Suprapubic skin (tissue), 4 donors: ENCODE data around the gene NSG1. TPM values are rescaled to one million over a fixed set of nuclear protein-coding genes. Genes with fewer than 3 reads are reported as not detected.

Source experiments
- DNase-seq, 2 donors: peaks; one replicate each; pipeline ENCODE4 v3.0.0-alpha.2; 2019; ENCODE audit warnings: low spot score in 2 of 2
- H3K27ac ChIP-seq: fragments of 200-600 bp; sonication (generic); one replicate; pipeline ENCODE4 v1.5.1; 2019
- H3K27me3 ChIP-seq: fragments of 200-600 bp; sonication (generic); one replicate; pipeline ENCODE4 v1.5.1; 2019
- H3K36me3 ChIP-seq: fragments of 200-600 bp; sonication (generic); one replicate; pipeline ENCODE4 v1.5.1; 2019
- H3K4me1 ChIP-seq: fragments of 200-600 bp; sonication (generic); one replicate; pipeline ENCODE4 v1.5.1; 2019
- H3K4me3 ChIP-seq: fragments of 200-600 bp; sonication (generic); one replicate; pipeline ENCODE4 v1.5.1; 2019; ENCODE audit warnings: mild to moderate bottlenecking
- H3K9me3 ChIP-seq: fragments of 200-600 bp; sonication (generic); one replicate; pipeline ENCODE4 v1.5.1; 2019
- CTCF ChIP-seq, 2 donors: fragments of 200-600 bp in 1 of 2; fragments of 450-650 bp in 1 of 2; sonication (generic) in 1 of 2; IDR thresholded peaks; one replicate each; pipeline ENCODE4 v1.5.1; 2016 to 2019; ENCODE audit warnings: antibody characterized with exemption in 2 of 2, mild to moderate bottlenecking in 1 of 2, moderate library complexity in 1 of 2
- EP300 ChIP-seq: sonication (generic); formaldehyde crosslinking; IDR thresholded peaks from one replicate; pipeline ENCODE4 v1.6.1; 2017; ENCODE audit warnings: antibody characterized with exemption
- POLR2A ChIP-seq, 2 donors: fragments of 450-650 bp; IDR thresholded peaks; one replicate each; pipeline ENCODE4 v1.6.1; 2017; ENCODE audit warnings: antibody characterized with exemption in 2 of 2, mild to moderate bottlenecking in 2 of 2, moderate library complexity in 2 of 2
- POLR2AphosphoS5 ChIP-seq, 3 donors: sonication (generic); formaldehyde crosslinking; IDR thresholded peaks; one replicate each; pipeline ENCODE4 v1.6.1; 2017; ENCODE audit warnings: antibody characterized with exemption in 3 of 3
- WGBS: methylation state at CpG from one replicate; pipeline ENCODE4 v1.1.5; 2018; 5-methylcytosine and 5-hydroxymethylcytosine counted together
- total RNA-seq, 4 donors: library from RNA; depleted of rRNA; stranded (reverse); fragments of >200 nt; gene quantifications; one replicate each; pipeline ENCODE4 v1.1.0, GENCODE V29; 2016

NSG1 gene
- total RNA-seq, 4 donors from 2014 or later = 42.2 to 157 (median 114) TPM

- TF ChIP-seq EP300 = no peak
- no peak for TF ChIP-seq POLR2AphosphoS5 (IDR thresholded peaks at IDR 0.05)
- TF ChIP-seq CTCF (IDR thresholded peaks at IDR 0.05) = no peak
- no peak for TF ChIP-seq POLR2A (IDR thresholded peaks at IDR 0.05)
- no peak for DNase-seq
- peak overlapping the region; percentile 60 for H3K4me3 ChIP-seq
- no peaks in the 10 kb centered on the region for H3K36me3 ChIP-seq
- no peaks in the 10 kb centered on the region for H3K9me3 ChIP-seq
- H3K27me3 ChIP-seq = peaks cover 73% of the 10 kb centered on the region
- WGBS = 25% methylated on average over 8 of the region's 8 CpGs
- H3K27ac ChIP-seq = no peak overlapping the region
- peaks cover 60% of the 10 kb centered on the region for H3K4me1 ChIP-seq
These were observed 1.4 kb downstream of the NSG1 start for GRCh38 chr4:4388311-4388790.

GRCh38 chr4:4388836-4389575, 2.1 kb downstream of the NSG1 start:
- TF ChIP-seq POLR2AphosphoS5 (IDR thresholded peaks at IDR 0.05) (no peak), CTCF (IDR thresholded peaks at IDR 0.05) (no peak), POLR2A (IDR thresholded peaks at IDR 0.05) (no peak), EP300 (no peak)
- Histone ChIP-seq H3K27me3 (peaks cover 79% of the 10 kb centered on the region), H3K4me1 (peaks cover 67% of the 10 kb centered on the region), H3K27ac (no peak overlapping the region), H3K36me3 (no peaks in the 10 kb centered on the region), H3K9me3 (no peaks in the 10 kb centered on the region), H3K4me3 (peak overlapping the region; percentile 60)
- 81% methylated on average over 9 of the region's 18 CpGs for WGBS
- DNase-seq = no peak

GRCh38 chr4:4390046-4390445, 3.1 kb downstream of the NSG1 start:
- H3K36me3 ChIP-seq = no peaks in the 10 kb centered on the region
- DNase-seq = no peak
- TF ChIP-seq POLR2AphosphoS5 (IDR thresholded peaks at IDR 0.05) = no peak
- no peak for TF ChIP-seq POLR2A (IDR thresholded peaks at IDR 0.05)
- no peak for TF ChIP-seq CTCF (IDR thresholded peaks at IDR 0.05)
- no peak for TF ChIP-seq EP300
- 66% methylated on average over 4 of the region's 7 CpGs for WGBS
- peaks cover 74% of the 10 kb centered on the region for H3K4me1 ChIP-seq
- H3K4me3 ChIP-seq = no peak overlapping the region
- H3K27ac ChIP-seq = no peak overlapping the region
- H3K9me3 ChIP-seq = no peaks in the 10 kb centered on the region
- peaks cover 86% of the 10 kb centered on the region for H3K27me3 ChIP-seq

GRCh38 chr4:4390515-4391240, 3.8 kb downstream of the NSG1 start:
- H3K9me3 ChIP-seq = no peaks in the 10 kb centered on the region
- no peak for DNase-seq
- H3K27me3 ChIP-seq = peaks cover 87% of the 10 kb centered on the region
- H3K27ac ChIP-seq = no peak overlapping the region
- no peaks in the 10 kb centered on the region for H3K36me3 ChIP-seq
- no peak for TF ChIP-seq POLR2A (IDR thresholded peaks at IDR 0.05)
- no peak for TF ChIP-seq POLR2AphosphoS5 (IDR thresholded peaks at IDR 0.05)
- no peak for TF ChIP-seq CTCF (IDR thresholded peaks at IDR 0.05)
- TF ChIP-seq EP300 = no peak
- H3K4me1 ChIP-seq = peaks cover 75% of the 10 kb centered on the region
- 84% methylated on average over 10 of the region's 11 CpGs for WGBS
- H3K4me3 ChIP-seq = no peak overlapping the region

- Histone ChIP-seq H3K4me1 (peaks cover 71% of the 10 kb centered on the region), H3K27me3 (peaks cover 82% of the 10 kb centered on the region), H3K4me3 (no peak overlapping the region), H3K9me3 (no peaks in the 10 kb centered on the region), H3K27ac (no peak overlapping the region), H3K36me3 (no peaks in the 10 kb centered on the region)
- TF ChIP-seq EP300 (no peak), POLR2A (IDR thresholded peaks at IDR 0.05) (no peak), POLR2AphosphoS5 (IDR thresholded peaks at IDR 0.05) (no peak), CTCF (IDR thresholded peaks at IDR 0.05) (no peak)
- WGBS = 65% methylated on average over 4 of the region's 4 CpGs
- no peak for DNase-seq
These were observed 5.0 kb downstream of the NSG1 start for GRCh38 chr4:4391866-4392265.
